SW480 (cell line): ENCODE data around the gene SMDT1.
"Not testable (repeated sequence)": the region's sequence is repeated elsewhere in the genome, so short reads cannot be mapped to it uniquely, and the experiment has no call there.

Source experiments
- DNase-seq: peaks from one replicate; pipeline ENCODE4 v3.0.0-alpha.2; 2016; ENCODE audit warnings: low spot score

Gene SMDT1

GRCh38 chr22:42111798-42112197, 32.3 kb downstream of the SMDT1 start:
- no peak for DNase-seq

GRCh38 chr22:42112793-42113192, 33.3 kb downstream of the SMDT1 start:
- DNase-seq, result not testable (repeated sequence)

GRCh38 chr22:42114721-42115120, 35.2 kb downstream of the SMDT1 start:
- DNase-seq, result peak; percentile 10

- not testable (repeated sequence) for DNase-seq
These were observed 35.9 kb downstream of the SMDT1 start for GRCh38 chr22:42115420-42115830.

- DNase-seq, result no peak
These were observed 37.4 kb downstream of the SMDT1 start for GRCh38 chr22:42116848-42117424.

- DNase-seq, result not testable (repeated sequence)
These were observed 40.9 kb downstream of the SMDT1 start for GRCh38 chr22:42120231-42121021.

GRCh38 chr22:42123529-42123928, 44.0 kb downstream of the SMDT1 start:
- not testable (repeated sequence) for DNase-seq

GRCh38 chr22:42127606-42128005, 48.1 kb downstream of the SMDT1 start:
- DNase-seq, result no peak

GRCh38 chr22:42128007-42128406, 48.5 kb downstream of the SMDT1 start:
- not testable (repeated sequence) for DNase-seq

- not testable (repeated sequence) for DNase-seq
These were observed 49.5 kb downstream of the SMDT1 start for GRCh38 chr22:42128776-42129694.

- DNase-seq, result not testable (repeated sequence)
These were observed 50.7 kb downstream of the SMDT1 start for GRCh38 chr22:42130182-42130581.

- not testable (repeated sequence) for DNase-seq
These were observed 51.3 kb downstream of the SMDT1 start, which contains the start of gene CYP2D6 for GRCh38 chr22:42130639-42131431. TSS of gene CYP2D6 (minus strand) at chr22:42130810. CDS start at chr22:42130791, 19 bp downstream.

GRCh38 chr22:42131562-42131961, 52.1 kb downstream of the SMDT1 start:
- no peak for DNase-seq

- DNase-seq, result no peak
These were observed 53.0 kb downstream of the SMDT1 start for GRCh38 chr22:42132457-42132856.
